HepG2 (cell line): Measurements from ENCODE around the gene FCMR. TPM values are rescaled to one million over a fixed set of nuclear protein-coding genes. Genes with fewer than 3 reads are reported as not detected.

ENCODE experiments used
- ATAC-seq: fragments of 200-7000 bp; cut with Tn5 transposase; 3 replicates; pipeline ENCODE4 v1.9.1; 2020; ENCODE audit warnings: mild to moderate bottlenecking, moderate library complexity
- BruUV-seq: library from RNA; stranded (reverse); fragments of 400-500 nt; replicated peaks from 2 replicates; lab custom pipeline; 2021; lab: Mats Ljungman, UMichigan
- CTCF ChIA-PET: fragments of 300-600 bp; formaldehyde crosslinking; extraction: SDS; loops from one replicate; lab custom pipeline; 2021; ENCODE audit warnings: low total read pairs, inconsistent platforms, low intra/inter-chr PET ratio; lab: Yijun Ruan, JAX
- POLR2A ChIA-PET: fragments of 350-600 bp; sonication (Branson Sonifier 250); formaldehyde crosslinking; loops from one replicate; lab custom pipeline; 2020; ENCODE audit warnings: antibody characterized with exemption, inconsistent platforms; lab: Yijun Ruan, JAX
- DNase-seq: peaks from one replicate; pipeline ENCODE4 v3.0.0-alpha.2; 2015; ENCODE audit warnings: low spot score
- FAIRE-seq: peaks from 3 replicates; lab custom pipeline; 2011; peaks lifted over from hg19 to GRCh38; lab: Jason Lieb, UNC
- H2AFZ ChIP-seq: one replicate; pipeline ENCODE4 v1.6.1; 2011; ENCODE audit warnings: low read length, inconsistent platforms
- H3K27ac ChIP-seq: fragments of 300-600 bp; 3 replicates; pipeline ENCODE4 v1.8.0; 2011; ENCODE audit warnings: mixed run types, mild to moderate bottlenecking, mixed read lengths, low read length, inconsistent platforms; ENCODE audit not compliant: insufficient read depth; ENCODE audit errors: extremely low read length
- H3K27me3 ChIP-seq, 2 experiments: fragments of 200-600 bp in 1 of 2; 2 replicates in 1 of 2; 3 replicates in 1 of 2; pipeline versions ENCODE4 v1.6.0 to v1.8.0; 2011; ENCODE audit warnings: low read length in 2 of 2, mild to moderate bottlenecking in 2 of 2, moderate library complexity in 2 of 2, inconsistent platforms in 1 of 2; ENCODE audit not compliant: insufficient read depth in 2 of 2, control insufficient read depth in 1 of 2
- H3K36me3 ChIP-seq, 2 experiments: fragments of 200-600 bp in 1 of 2; replicated peaks in 1 of 2; 2 replicates in 1 of 2; 3 replicates in 1 of 2; pipeline versions ENCODE4 v1.5.1 to v1.8.0; 2011; ENCODE audit warnings: low read length in 2 of 2, inconsistent platforms in 1 of 2; ENCODE audit not compliant: insufficient read depth in 2 of 2, control insufficient read depth in 1 of 2
- H3K4me1 ChIP-seq: 2 replicates; pipeline ENCODE4 v1.5.1; 2012; ENCODE audit warnings: low read length, inconsistent platforms; ENCODE audit not compliant: insufficient read depth
- H3K4me2 ChIP-seq: 2 replicates; pipeline ENCODE4 v1.6.0; 2011; ENCODE audit warnings: low read depth, low read length, inconsistent platforms
- H3K4me3 ChIP-seq, 3 experiments: fragments of 200-600 bp in 1 of 3; sonication (generic), shearing (Covaris generic) in 1 of 3; replicated peaks in 1 of 3; 2 replicates each; pipeline ENCODE4 v1.5.1; 2011 to 2016; ENCODE audit warnings: low read length in 3 of 3, inconsistent platforms in 2 of 3, low read depth in 2 of 3, mild to moderate bottlenecking in 2 of 3, control low read depth in 1 of 3, mixed read lengths in 1 of 3; ENCODE audit not compliant: insufficient read depth in 1 of 3
- H3K79me2 ChIP-seq: one replicate; pipeline ENCODE4 v1.6.1; 2011; ENCODE audit warnings: low read length, inconsistent platforms; ENCODE audit not compliant: insufficient read depth
- H3K9ac ChIP-seq: 2 replicates; pipeline ENCODE4 v1.6.0; 2011; ENCODE audit warnings: mild to moderate bottlenecking, low read depth, low read length, inconsistent platforms; ENCODE audit not compliant: insufficient read depth
- H3K9me3 ChIP-seq: 2 replicates; pipeline ENCODE4 v1.5.1; 2012; ENCODE audit warnings: mild to moderate bottlenecking, low read length
- H4K20me1 ChIP-seq: 2 replicates; pipeline ENCODE4 v1.6.0; 2011; ENCODE audit warnings: inconsistent platforms, mild to moderate bottlenecking, low read length, moderate library complexity; ENCODE audit not compliant: insufficient read depth
- ARID2 ChIP-seq: sonication (generic); formaldehyde crosslinking; IDR thresholded peaks from 2 replicates; pipeline ENCODE4 v1.8.1; 2022; ENCODE audit warnings: mild to moderate bottlenecking, missing genetic modification reagents, borderline replicate concordance
- JUND ChIP-seq: sonication (generic); formaldehyde crosslinking; IDR thresholded peaks from 2 replicates; pipeline ENCODE4 v1.8.0; 2022; ENCODE audit warnings: mild to moderate bottlenecking, missing genetic modification reagents
- MTF1 ChIP-seq: sonication (generic); formaldehyde crosslinking; IDR thresholded peaks from 2 replicates; pipeline ENCODE4 v1.5.0; 2020; ENCODE audit warnings: missing genetic modification reagents
- PCBP2 ChIP-seq: fragments of 200-400 bp; formaldehyde crosslinking; optimal IDR thresholded peaks from 2 replicates; pipeline ENCODE3; 2018; ENCODE audit warnings: low read length, low read depth; ENCODE audit not compliant: poor library complexity, severe bottlenecking
- SAFB2 ChIP-seq: sonication (generic); formaldehyde crosslinking; IDR thresholded peaks from 2 replicates; pipeline ENCODE4 v1.5.1; 2020; ENCODE audit warnings: missing genetic modification reagents, low read depth, mild to moderate bottlenecking, borderline replicate concordance
- SIN3A ChIP-seq: IDR thresholded peaks from 2 replicates; pipeline ENCODE4 v1.6.1; 2011; ENCODE audit warnings: low read depth, mild to moderate bottlenecking, control low read depth, low read length, borderline replicate concordance
- YY1 ChIP-seq: IDR thresholded peaks from 2 replicates; pipeline ENCODE4 v1.6.1; 2011; ENCODE audit warnings: low read length, low read depth, moderate library complexity, mild to moderate bottlenecking; ENCODE audit not compliant: insufficient read depth, insufficient replicate concordance
- ZKSCAN5 ChIP-seq: sonication (generic); formaldehyde crosslinking; IDR thresholded peaks from 2 replicates; pipeline ENCODE4 v1.5.1; 2020; ENCODE audit warnings: mild to moderate bottlenecking, missing genetic modification reagents
- ZNF24 ChIP-seq: fragments of 450-650 bp; IDR thresholded peaks from 2 replicates; pipeline ENCODE4 v1.6.1; 2017; ENCODE audit warnings: antibody characterized with exemption, mild to moderate bottlenecking
- ZNF777 ChIP-seq: sonication (generic); formaldehyde crosslinking; IDR thresholded peaks from 2 replicates; pipeline ENCODE4 v1.4.0; 2020; ENCODE audit warnings: missing genetic modification reagents
- ZNF883 ChIP-seq: sonication (generic); formaldehyde crosslinking; IDR thresholded peaks from 2 replicates; pipeline ENCODE4 v1.5.1; 2020; ENCODE audit warnings: mild to moderate bottlenecking, missing genetic modification reagents; ENCODE audit errors: not compliant biosample characterization
- WGBS: methylation state at CpG from one replicate; pipeline ENCODE4 v1.1.6; 2017; ENCODE audit warnings: low lambda C conversion rate; 5-methylcytosine and 5-hydroxymethylcytosine counted together
- in situ Hi-C: cut with HindIII; loops from 2 replicates; pipeline ENCODE4 v1.10.0; 2017; ENCODE audit warnings: low pct_unique_long_range_greater_than_20kb; ENCODE audit not compliant: extremely low pct_ligation_motif_present
- intact Hi-C: fragments of 100-400 bp; cut with micrococcal nuclease; formaldehyde crosslinking; loops from one replicate; pipeline ENCODE4 v1.10.0; 2022; ENCODE audit not compliant: unreplicated experiment
- polyA plus RNA-seq, 8 experiments: library from polyadenylated mRNA; depleted of rRNA in 3 of 8; stranded (reverse) in 7 of 8; unstranded in 1 of 8; fragments of >200 nt; fragmentation: Illumina TruSeq in 4 of 8; extraction: Trizol in 4 of 8; gene quantifications; 2 replicates each; pipeline versions ENCODE4 v1.2.1 to v1.2.3, GENCODE V29; 2011 to 2016; ENCODE audit warnings: low read depth in 4 of 8, missing spikeins in 1 of 8, mixed read lengths in 1 of 8; ENCODE audit not compliant: insufficient read depth in 1 of 8
- total RNA-seq, 5 experiments: library from RNA; depleted of rRNA; stranded (reverse); fragments of >200 nt; fragmentation: Illumina TruSeq; extraction: Trizol; gene quantifications; 2 replicates each; pipeline ENCODE4 v1.2.3, GENCODE V29; 2016; ENCODE audit warnings: low read depth in 1 of 5
- TF ChIP-seq, protein P1 (sequence below): sonication (generic); formaldehyde crosslinking; IDR thresholded peaks from 2 replicates; pipeline ENCODE4 v1.9.0; 2021; ENCODE audit warnings: missing genetic modification reagents, borderline replicate concordance

The FCMR gene
- total and polyA plus RNA-seq, 2 of the 13 experiments (the other 11 are each of a cell fraction or from before 2014, with no cell fraction given), result not detected

GRCh38 chr1:206953626-206954025 lies 31.9 kb upstream of the FCMR start:
- intact Hi-C loops (no loop called here), in situ Hi-C loops (no loop called here)
- H3K4me3 ChIP-seq, result no peak overlapping the region
- no peak overlapping the region for H2AFZ ChIP-seq
- POLR2A ChIA-PET, result no interaction called here
- ATAC-seq, result no peak
- CTCF ChIA-PET, result no interaction called here
- BruUV-seq, result no TSS peak
- peaks cover 99% of the 10 kb centered on the region for H3K4me1 ChIP-seq
- WGBS, result no CpG with 5 or more reads among the region's 2 CpGs
- H3K79me2 ChIP-seq, result no peaks in the 10 kb centered on the region
- no peak overlapping the region for H3K9ac ChIP-seq
- TF ChIP-seq, protein P1, sequence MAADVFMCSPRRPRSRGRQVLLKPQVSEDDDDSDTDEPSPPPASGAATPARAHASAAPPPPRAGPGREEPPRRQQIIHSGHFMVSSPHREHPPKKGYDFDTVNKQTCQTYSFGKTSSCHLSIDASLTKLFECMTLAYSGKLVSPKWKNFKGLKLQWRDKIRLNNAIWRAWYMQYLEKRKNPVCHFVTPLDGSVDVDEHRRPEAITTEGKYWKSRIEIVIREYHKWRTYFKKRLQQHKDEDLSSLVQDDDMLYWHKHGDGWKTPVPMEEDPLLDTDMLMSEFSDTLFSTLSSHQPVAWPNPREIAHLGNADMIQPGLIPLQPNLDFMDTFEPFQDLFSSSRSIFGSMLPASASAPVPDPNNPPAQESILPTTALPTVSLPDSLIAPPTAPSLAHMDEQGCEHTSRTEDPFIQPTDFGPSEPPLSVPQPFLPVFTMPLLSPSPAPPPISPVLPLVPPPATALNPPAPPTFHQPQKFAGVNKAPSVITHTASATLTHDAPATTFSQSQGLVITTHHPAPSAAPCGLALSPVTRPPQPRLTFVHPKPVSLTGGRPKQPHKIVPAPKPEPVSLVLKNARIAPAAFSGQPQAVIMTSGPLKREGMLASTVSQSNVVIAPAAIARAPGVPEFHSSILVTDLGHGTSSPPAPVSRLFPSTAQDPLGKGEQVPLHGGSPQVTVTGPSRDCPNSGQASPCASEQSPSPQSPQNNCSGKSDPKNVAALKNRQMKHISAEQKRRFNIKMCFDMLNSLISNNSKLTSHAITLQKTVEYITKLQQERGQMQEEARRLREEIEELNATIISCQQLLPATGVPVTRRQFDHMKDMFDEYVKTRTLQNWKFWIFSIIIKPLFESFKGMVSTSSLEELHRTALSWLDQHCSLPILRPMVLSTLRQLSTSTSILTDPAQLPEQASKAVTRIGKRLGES (CRISPR knock-in tag), result no peak
- TF ChIP-seq SAFB2 (CRISPR knock-in tag), result no peak
- TF ChIP-seq JUND (CRISPR knock-in tag), result no peak
- no peak for TF ChIP-seq ZNF24
- no peak for TF ChIP-seq PCBP2
- TF ChIP-seq SIN3A, result no peak
- no peak for TF ChIP-seq ZNF777
- no peak for TF ChIP-seq ZKSCAN5
- TF ChIP-seq YY1, result no peak
- TF ChIP-seq ZNF883 (CRISPR knock-in tag), result no peak
- TF ChIP-seq ARID2, result no peak
- TF ChIP-seq MTF1 (CRISPR knock-in tag), result no peak
- TF ChIP-seq, all 625 proteins: peak for 0
- no peaks in the 10 kb centered on the region for H4K20me1 ChIP-seq
- DNase-seq, result no peak
- no peak for FAIRE-seq
- no peaks in the 10 kb centered on the region for H3K36me3 ChIP-seq
- H3K9me3 ChIP-seq, result 0 out of 2 replicates have a peak, but pooled peaks cover 7% of the 10 kb centered on the region
- no peak overlapping the region for H3K27ac ChIP-seq
- no peak overlapping the region for H3K4me2 ChIP-seq
- H3K27me3 ChIP-seq, result no peaks in the 10 kb centered on the region; a peak in 1 of 5 replicates
